Cerebellar nuclear complex (tissue), 1 donor: ENCODE results near the gene RABGAP1L.
"Not testable (repeated sequence)": the region's sequence is repeated elsewhere in the genome, so short reads cannot be mapped to it uniquely, and the experiment has no call there.

Experiments
- DNase-seq, 2 experiments: peaks; one replicate each; lab custom pipeline; 2025; lab: John Stamatoyannopoulos, UW

RABGAP1L gene

DNA sequence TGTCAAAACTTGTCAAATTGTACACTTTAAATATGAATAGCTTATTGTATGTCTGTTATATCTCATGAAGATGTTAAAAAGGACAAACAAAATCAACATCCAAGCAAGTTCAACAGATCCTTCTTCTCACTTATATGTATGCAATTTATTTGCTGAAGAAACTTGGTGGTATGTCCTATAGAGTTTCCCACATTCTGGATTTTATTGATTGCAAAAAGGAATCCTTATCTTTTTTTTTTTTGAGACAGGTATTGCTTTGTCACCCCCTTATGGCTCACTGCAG is 5.6 kb upstream of the RABGAP1L start:
- no peak for DNase-seq

DNA sequence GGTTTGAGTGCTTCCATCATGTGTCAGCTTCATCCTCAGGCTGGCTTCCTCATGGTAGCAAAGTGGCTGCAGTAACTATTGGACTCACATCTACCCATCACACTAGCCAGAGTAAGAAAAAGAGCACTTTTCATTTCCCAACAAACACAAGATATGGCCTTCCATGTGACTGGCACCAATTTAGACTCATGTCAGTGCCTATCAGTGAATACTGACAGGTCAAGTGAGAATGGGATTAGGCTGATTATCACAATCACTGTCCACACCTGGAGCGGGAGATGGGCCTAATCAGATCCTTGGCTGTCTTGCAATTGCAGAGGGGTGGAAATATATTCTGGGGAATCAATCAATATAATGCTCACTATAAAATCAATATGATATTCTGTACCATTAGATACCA is 2.9 kb upstream of the RABGAP1L start:
- DNase-seq, result no peak

DNA sequence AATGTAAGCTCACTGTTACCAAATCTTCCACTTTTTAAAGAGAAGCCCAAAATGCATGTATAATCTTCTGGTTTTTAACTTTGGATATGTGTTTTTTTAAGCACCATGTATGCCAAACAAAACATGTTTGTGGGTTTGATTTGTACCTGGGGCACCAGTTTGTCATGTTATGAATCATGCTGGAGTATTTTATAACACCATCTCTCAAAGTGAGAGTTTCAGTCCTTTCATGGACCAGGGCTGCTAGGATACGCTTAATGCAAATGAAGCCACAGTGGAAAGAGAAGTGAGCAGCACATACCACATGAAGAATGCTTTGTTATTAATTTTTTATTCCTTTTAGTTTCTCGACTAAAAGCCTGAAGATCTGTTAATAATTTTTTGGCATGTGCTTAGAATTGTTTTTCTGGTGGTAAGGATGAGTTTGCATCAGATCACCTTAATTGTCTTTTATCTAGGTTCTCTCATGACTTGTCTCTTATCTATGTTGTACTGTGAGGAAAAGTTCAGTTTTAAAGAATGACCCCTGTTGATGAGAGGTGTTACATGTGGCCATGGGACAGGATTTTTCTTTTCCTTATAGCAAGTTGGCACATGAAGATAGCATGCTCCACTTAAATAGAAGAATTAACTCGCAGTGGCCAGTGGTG is 2.0 kb upstream of the RABGAP1L start:
- DNase-seq, result no peak

DNA sequence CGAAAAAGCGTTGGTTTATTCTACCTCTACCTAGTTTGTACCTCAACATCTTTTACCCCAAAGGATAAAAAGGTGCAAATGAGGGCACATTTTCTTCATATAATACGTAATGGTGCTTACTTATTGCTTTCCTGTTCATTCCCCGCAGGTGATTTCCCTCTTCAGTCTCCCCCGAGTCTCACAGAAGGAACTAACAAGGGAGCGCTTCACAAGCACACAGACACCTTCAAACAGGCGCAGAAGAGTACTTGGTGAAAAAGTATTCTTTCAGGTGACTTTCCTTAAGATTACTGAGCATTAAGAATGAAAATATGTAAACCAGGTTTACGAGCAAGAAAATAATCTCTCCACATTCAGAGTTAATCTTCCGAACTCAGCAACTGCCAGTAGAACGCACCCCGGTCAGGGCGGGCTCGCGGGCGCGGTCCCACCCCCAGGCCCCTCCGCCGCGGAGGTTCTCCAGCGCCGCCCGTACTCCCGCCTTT is 511 bp upstream of the RABGAP1L start:
- DNase-seq, result no peak

DNA sequence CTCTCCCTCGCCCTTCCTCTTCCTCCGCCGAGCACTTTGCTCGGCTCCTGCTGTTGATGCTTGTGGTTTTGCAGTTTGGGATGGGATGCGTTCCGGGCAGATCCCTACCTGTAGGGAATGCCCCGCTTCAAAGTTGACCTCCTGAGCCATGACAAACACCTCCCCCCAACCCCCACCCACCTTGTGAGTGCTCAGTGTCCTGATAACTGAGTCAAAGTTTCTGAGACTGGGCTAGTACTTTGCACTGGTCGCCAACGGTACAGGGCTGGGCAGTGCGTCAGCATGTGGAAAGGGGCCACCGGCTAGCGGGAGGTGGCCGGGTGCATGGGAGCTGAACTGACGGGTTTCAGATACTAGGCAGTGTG is 771 bp downstream of the RABGAP1L start:
- DNase-seq, result no peak

DNA sequence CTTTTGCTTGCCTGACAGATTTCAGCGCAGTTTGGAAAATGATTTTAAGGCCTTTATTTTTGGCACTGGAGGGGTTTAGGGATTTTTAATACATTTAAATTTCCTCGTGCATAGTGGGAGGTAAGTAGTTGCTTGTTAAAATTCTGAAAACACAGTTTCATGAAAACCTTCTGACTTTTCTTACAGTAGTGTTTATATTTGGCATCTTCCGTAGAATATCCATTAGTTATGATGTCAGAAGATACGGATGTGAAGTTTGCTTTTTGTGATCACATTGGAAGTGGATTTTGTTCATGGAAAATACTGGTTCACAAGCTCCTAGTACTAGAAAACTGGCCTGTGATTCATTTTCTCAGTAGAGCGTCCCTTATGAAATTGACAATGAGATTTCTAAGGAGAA is 1.3 kb downstream of the RABGAP1L start:
- no peak for DNase-seq

DNA sequence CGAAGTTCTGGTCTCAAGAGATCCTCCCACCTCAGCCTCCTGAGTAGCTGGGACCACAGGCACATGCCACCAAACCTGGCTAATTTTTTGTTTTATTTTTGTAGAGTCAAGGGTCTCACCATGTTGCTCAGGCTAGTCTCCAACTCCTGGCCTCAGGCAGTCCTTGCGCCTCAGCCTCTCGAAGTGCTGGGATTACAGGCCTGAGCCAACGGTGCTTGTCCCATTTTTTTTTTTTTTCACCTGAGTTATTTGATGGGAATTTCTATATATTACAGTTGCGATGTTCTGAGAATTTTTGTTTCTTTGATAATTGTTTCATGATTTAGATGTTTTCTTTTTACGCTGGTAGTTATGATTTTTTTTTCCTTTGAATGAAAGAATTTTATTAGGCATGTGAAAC is 2.5 kb downstream of the RABGAP1L start:
- no peak for DNase-seq

DNA sequence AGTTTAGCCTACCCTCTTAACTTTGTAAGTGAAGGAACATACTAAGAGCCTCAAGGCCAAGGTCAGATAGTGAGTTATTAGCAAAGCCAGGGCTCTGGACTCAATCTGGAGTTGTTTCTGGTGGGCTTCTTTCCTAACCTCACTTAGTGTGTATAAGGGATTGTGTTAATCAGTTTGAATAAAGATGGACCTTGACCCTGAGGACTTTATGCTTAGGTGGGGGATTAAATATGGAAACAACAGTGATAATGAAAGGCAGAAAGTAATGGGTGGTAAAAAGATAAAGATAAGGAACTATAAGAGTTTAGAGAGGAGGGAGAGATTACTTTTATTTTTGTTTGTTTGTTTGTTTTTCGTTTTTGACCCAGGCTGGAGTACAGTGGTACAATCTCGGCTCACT is 5.5 kb downstream of the RABGAP1L start:
- no peak for DNase-seq

DNA sequence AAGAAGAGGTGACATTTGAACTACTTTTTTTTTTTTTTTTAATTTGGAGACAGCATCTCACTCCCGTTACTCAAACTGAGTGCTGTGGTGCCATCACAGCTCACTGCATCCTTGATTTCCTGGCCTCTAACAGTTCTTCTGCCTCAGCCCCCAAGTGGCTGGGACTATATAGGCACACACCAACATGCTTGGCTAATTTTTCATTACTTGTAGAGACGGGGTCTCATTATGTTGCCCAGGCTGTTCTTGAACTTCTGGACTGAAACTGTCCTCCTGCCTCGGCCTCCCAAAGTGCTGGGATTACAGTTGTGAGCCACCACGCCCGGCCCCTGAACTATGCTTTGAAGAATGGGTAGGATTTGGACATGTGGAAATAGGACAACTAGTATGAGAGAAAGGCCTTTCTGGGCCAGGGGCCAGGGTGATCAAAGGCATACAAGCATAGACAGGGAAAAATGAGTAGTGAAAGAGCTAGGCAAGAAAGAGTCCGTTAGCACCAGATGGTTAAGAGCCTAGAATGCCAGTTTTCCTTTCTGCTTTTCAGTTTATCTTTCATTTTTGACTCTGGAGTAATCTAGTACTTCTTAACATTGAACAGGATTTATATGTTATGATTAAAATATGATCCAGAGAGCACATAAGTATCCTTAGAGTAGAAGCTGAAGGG is 6.3 kb downstream of the RABGAP1L start:
- no peak for DNase-seq

DNA sequence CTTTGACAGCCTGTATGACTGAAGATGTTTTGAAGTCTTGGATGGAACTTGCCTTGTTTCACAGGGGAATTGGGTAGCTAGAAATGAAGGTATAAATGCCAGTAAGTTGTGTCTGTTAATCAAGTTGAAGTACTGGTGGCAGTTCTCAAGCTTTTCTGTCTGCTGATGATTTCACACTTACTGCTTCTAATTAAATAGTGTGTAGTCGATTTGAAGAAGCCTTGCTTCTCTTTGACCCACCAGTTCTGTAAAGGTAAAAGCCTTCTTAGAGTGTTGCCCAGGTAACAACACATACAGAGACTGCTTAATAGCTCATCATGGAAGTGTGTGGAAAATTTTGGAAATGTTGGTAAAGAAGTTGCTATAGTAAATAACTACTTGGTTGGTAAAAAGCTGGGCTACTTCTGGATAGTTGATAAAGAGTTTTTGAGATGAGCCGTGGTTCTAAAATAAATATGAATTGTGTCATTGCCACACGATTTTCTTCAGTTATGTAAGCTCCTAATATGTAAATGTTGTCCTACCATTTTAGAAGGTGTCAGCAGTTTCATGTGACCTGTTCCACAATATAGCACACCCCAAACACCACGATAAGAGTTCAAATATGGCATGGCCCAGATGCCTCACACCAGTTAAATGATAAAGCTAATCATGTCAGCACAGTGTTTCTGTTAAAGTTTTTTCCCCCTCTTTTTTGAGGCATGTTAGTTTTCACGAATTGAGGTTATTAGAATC is 7.4 kb downstream of the RABGAP1L start:
- no peak for DNase-seq

DNA sequence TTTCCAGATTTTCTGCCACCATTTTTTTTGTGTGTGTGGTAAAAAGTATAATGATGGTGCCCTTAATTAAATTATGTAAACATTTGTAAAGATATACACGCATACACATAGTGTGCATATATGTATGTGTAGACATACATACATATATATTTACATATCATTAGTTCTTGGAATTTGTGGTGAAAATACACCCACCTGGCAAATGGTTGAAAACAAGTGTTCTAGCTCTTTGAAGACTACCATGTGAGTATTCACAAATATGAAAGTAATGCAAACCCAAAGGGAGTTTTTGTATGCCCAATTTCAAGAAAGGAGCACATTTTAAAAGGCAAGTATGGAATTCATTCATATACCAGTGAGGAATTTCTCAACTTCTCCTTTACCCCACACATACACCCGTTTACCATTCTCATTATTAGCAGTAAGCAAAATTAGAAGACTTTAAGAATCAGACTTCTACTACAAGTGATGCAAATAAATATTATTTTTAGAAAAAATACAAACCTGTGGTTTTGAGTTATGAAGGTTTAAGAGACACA is 8.0 kb downstream of the RABGAP1L start:
- no peak for DNase-seq

DNA sequence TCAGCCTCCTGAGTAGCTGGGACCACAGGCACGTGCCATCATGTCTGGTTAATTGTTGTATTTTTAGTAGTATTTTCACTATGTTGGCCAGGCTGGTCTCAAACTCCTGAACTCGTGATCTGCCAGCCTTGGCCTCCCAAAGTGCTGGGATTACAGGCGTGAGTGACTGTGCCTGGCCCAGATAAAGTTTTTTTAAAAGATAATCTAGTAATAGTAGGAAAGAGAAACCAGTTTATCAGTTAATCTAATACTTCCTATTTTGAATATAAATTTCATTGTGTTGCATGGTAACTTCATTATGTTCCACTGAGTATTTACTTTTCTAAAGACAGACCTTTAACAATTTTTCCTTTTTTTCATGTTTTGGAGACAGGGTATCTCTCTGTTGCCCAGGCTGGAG is 10.0 kb downstream of the RABGAP1L start:
- no peak for DNase-seq

DNA sequence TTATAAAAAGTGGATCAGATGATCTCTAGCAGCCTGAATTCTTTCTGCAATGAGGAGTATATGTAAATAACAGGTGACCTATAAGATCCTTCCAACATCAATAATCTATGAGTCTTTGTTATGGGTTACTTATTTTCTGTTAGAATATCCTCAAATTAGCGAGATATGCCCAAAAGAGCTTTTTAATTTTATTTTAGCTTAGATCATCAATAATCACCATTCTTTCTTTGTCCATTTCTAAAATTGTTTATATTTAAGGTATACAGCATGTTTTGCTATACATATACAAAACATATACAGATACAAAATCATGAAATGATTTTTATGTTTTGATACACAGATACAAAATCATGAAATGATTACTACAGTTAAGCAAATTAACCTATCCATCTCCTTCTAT is 11.8 kb downstream of the RABGAP1L start:
- no peak for DNase-seq

DNA sequence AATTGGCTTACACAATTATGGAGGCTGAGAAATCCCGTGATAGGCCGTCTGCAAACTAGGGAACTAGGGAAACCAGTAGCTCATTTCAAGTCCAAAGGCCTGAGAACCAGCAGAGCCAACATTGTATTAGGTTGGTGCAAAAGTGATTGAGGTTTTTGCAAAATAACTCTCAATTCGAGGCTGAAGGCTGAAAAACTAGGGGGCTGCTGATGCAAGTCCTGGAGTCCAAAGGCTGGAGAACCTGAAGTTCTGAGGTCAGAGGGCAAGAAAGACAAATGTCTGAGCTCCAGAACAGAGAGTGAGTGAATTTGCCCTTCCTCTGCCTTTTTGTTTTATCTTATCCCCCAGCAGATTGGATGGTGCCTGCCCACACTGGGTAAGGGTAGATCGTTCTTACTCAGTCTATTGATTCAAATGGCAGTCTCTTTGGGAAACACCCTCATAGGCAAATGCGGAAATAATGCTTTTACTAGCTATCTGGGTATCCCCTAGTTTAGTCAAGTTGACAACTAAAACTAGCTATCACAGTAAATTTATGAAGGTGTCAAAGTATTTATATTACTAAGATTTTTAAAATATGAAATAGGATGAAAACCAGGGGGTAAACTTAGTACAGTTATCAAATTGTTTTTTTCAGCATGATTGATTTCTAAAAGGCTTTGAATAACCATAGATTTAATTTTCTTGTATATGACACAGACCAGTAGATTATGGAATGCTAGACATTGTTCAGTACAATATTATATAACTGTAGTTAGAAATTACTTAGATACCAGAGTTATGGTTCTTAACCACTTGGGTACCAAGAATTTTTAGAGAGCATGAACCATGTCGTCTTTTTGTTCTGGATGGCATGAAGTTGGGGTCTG is 15.4 kb downstream of the RABGAP1L start:
- no peak for DNase-seq

DNA sequence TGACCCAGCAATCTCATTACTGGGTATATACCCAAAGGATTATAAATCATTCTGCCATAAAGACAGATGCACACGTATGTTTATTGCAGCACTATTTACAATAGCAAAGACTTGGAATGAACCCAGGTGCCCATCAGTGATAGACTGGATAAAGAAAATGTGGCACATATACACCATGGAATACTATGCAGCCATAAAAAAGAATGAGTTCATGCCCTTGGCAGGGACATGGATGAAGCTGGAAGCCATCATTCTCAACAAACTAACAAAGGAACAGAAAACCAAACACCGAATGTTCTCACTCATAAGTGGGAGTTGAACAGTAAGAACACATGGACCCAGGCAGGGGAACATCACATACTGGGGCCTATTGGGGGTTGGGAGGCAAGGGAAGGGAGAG is 19.1 kb downstream of the RABGAP1L start:
- not testable (repeated sequence) for DNase-seq

DNA sequence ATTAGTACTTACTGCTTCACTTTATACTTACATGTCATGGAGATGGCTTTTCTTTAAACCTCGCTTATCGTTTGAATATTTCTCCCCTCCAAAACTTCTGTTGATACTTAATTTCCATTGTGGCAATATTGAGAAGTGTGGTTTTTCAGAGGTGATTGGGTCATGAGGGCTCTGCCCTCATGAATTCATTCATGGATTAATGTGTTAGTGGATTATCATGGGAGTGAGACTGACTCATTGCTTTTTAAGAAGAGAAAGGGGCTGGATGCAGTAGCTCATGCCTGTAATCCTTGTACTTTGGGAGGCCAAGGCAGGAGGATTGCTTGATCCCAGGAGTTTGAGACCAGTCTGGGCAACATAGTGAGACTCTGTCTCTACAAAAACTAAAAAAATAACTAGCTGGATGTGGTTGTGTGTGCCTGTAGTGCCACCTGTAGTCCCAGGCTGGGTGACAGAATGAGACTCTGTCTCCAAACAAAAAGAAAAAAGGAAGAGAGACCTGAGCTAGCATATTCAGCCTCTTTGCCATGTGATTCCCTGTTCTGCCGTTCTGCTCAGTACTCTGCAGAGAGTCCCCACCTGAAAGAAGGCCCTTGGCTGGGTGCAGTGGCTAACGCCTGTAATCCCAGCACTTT is 30.2 kb downstream of the RABGAP1L start:
- DNase-seq, result no peak

DNA sequence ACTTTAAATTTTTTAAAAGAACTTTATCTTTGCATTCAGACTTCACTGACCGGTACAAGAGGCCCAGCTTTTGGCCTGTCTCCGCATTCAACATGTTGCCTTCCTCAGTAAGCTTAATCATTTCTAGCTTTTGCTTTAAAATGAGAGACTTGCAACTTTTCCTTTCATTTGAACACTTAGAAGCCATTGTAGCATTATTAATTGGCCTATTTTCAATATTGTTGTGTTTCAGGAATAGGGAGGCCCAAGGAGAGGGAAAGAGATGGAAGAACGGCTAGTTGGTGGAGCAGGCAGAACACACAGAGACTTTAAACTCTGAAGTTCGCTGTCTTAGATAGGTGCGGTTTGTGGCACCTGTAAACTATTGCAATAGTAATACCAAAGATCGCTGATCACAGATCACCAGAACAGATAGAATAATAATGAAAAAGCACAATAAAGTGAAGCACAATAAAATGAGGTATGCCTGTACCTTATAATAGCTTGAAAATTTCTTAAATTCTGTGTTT is 31.4 kb downstream of the RABGAP1L start:
- no peak for DNase-seq

DNA sequence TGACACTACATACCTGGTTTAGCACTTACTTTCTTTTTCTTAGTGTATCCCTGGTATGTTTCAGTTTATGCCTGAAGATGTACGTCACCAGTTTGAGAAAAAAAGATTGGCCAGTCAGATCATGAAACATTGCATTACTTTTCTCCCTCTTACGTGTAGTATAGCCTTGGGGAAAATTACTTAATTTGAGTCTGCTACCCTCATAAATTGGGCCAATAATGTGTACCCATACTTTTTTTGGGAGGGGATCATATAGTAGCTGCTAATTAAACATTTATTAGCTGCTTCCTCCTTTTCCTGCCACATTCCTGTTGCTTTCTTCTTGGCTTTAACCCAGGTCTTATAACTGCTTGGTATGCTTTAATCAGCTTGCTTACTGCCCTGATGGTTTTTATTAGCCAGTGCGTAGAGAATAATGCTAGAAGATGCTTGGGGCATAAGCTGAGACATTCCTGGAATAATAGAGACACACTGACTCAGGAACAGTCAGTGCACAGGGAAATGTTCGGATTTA is 32.1 kb downstream of the RABGAP1L start:
- DNase-seq, result no peak

DNA sequence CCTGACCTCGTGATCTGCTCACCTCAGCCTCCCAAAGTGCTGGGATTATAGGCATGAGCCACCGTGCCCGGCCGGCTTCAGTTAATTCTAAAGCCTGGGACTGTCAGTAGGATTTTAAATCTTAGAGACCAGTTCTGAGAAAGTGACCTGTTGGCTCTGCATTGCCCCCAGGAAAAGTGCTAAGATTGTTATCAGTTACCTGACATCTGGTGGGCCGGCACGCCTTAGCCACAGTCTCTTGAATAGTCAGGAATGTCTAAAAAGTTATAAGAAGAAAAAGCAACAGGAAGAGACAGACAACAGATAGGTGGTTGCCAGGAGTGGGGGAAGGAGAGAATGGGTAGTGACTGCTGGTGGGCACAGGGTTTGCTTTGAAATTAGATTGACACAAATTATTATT is 35.1 kb downstream of the RABGAP1L start:
- DNase-seq, result no peak

DNA sequence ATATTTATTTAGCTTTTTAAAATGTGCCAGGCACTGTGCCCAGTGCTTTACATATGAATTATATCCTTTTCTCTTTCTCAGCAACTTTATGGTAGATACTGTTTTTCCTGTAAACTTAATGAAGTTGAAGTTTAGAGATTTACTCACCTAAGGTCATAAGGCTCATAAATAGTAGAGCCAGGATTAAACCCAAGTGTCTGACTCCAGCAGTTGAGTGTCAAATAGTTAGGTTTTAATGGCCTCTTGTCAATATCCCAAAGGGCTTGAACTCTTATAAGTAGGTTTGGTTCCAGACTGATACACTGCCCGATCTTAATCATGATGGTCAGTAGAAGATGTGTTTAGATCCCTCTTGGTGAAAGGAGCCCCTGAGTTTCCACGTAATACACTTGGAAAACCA is 37.8 kb downstream of the RABGAP1L start:
- DNase-seq, result no peak

DNA sequence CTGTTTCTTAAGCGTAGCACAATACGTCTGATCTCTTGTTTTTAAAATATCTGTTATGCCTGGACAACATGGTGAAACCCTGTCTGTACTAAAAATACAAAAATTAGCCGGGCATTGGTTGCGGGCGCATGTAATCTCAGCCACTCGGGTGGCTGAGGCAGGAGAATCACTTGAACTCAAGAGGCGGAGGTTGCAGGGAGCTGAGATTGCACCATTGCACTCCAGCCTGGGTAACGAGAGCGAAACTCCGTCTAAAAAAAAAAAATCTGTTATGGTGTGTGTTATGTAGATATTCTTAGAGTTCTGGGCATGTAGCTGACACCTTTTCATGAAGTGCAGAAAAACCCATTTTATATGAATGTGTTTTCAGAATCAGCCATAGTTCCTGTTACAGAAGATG is 38.2 kb downstream of the RABGAP1L start:
- DNase-seq, result no peak
